Stimulated activated CD4-positive, alpha-beta T cell treated with anti-CD3 and anti-CD28 coated beads, Interleukin-4, amount 100 ng/mL, for 1 hour (primary cell): ENCODE measurements around the gene CDK19.

Source experiments
- DNase-seq: peaks from one replicate; pipeline ENCODE4 v3.0.0-alpha.2; 2020

CDK19 gene

GRCh38 chr6:110654096-110654820 lies 161.0 kb downstream of the CDK19 start:
- no peak for DNase-seq

GRCh38 chr6:110653381-110653780 lies 161.9 kb downstream of the CDK19 start:
- no peak for DNase-seq

GRCh38 chr6:110652520-110652919 lies 162.7 kb downstream of the CDK19 start:
- DNase-seq = no peak

- no peak for DNase-seq
Observed at GRCh38 chr6:110650755-110651154, 164.5 kb downstream of the CDK19 start.

- no peak for DNase-seq
Observed at GRCh38 chr6:110649704-110650103, 165.6 kb downstream of the CDK19 start.

GRCh38 chr6:110646951-110647910 lies 168.0 kb downstream of the CDK19 start:
- DNase-seq = no peak

- DNase-seq = no peak
Observed at GRCh38 chr6:110646419-110646698, 168.9 kb downstream of the CDK19 start.

GRCh38 chr6:110645685-110646418 lies 169.4 kb downstream of the CDK19 start:
- DNase-seq = no peak

- DNase-seq = no peak
Observed at GRCh38 chr6:110643175-110643574, 172.1 kb downstream of the CDK19 start.

GRCh38 chr6:110642711-110643110 lies 172.6 kb downstream of the CDK19 start:
- no peak for DNase-seq

- DNase-seq = no peak
Observed at GRCh38 chr6:110636781-110637180, 178.5 kb downstream of the CDK19 start.

- DNase-seq = no peak
Observed at GRCh38 chr6:110635096-110635495, 180.2 kb downstream of the CDK19 start.

GRCh38 chr6:110633731-110634213 lies 181.5 kb downstream of the CDK19 start:
- no peak for DNase-seq

- DNase-seq = no peak
Observed at GRCh38 chr6:110629153-110629552, 186.1 kb downstream of the CDK19 start.

- DNase-seq = no peak
Observed at GRCh38 chr6:110628330-110628729, 186.9 kb downstream of the CDK19 start.

- no peak for DNase-seq
Observed at GRCh38 chr6:110626442-110626841, 188.8 kb downstream of the CDK19 start.

- no peak for DNase-seq
Observed at GRCh38 chr6:110625883-110626282, 189.4 kb downstream of the CDK19 start.

- no peak for DNase-seq
Observed at GRCh38 chr6:110622912-110623578, 192.2 kb downstream of the CDK19 start.

GRCh38 chr6:110621061-110621460 lies 194.2 kb downstream of the CDK19 start:
- no peak for DNase-seq

GRCh38 chr6:110620065-110620464 lies 195.2 kb downstream of the CDK19 start:
- no peak for DNase-seq

GRCh38 chr6:110619275-110619908 lies 195.9 kb downstream of the CDK19 start:
- DNase-seq = no peak

- no peak for DNase-seq
Observed at GRCh38 chr6:110618591-110619267, 196.5 kb downstream of the CDK19 start.
